HG03135 (cell line): ENCODE data around the gene ERCC5.

Experiments
- ATAC-seq: cut with Tn5 transposase; IDR thresholded peaks from one replicate; pipeline ENCODE4 v1.9.1; 2021; ENCODE audit warnings: mild to moderate bottlenecking, moderate library complexity; ENCODE audit not compliant: unreplicated experiment

The ERCC5 gene

DNA sequence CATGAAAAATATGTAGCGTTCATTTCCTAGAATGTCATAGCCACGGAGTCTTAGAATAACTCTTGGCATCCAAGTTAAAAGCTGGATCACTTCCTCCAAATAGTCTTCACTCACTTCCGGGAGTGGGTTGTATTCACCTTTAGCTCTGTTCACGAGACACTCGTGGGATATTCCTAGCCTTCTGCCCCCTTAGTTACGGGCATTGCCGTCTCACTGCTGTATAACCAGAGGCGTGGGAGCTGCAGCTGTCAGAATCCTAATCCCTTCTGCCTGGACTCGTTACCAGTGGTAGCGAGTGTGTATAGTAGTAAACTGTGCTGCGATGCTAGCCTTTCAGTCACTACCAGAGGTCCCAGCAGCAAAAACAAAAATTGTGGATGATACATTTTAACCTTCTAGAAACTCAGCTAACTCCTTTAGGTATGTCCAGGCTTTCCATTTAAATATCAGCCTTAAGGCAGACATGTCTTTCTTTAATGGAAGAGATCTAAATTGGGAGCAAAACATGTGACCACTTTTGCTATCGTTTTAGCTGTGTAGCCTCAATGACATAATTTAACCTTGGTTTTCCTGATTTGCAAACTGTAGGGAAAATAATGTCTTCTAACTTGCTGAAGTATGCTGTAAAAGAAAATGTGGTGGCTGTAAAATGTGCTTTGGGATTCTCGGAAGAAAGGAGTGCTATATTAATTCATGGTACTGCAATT is 34.1 kb downstream of the ERCC5 start:
- no peak for ATAC-seq

DNA sequence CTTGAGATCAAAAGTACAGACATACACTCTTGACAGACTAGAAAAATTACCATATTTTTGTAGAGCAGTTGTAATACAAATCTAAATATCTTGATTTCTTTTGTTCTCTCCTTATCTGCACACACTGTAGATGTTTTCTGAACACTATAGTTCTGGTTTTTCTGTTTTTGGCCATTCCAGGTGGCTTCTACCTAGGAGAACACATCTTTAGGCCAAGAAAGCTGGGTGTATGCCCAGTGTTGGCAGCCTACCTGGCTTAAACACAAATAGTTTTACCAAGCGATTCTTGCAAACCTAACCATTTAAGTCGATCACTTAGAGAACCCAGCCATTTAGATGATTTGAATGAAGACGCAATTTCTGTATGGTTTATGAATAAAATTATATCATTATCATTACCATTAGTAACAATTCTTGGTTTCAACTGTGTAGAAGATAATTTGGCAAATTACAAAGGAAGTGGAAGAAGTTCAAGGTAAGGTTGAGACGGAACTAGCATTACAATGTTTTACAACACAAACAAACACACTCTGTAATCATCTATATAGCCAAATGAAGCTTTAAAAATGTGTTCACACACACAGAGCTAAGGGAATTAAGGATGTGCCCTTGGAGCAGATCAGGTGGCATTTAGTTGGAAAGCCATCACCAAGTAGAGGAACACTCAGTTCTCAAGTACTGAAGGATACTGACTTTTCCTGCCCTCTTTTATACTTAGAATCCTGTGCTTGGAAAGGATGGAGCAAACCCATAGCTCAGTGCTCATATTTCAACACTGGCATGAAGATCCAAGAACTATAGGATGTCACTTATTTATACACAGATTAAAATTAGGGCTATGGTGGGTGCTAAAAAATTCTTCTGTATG is 36.2 kb downstream of the ERCC5 start:
- ATAC-seq = no peak

GRCh38 chr13:102892503-102892902 is 46.7 kb downstream of the ERCC5 start:
- no peak for ATAC-seq

GRCh38 chr13:102897371-102898138 is 51.7 kb downstream of the ERCC5 start:
- no peak for ATAC-seq

DNA sequence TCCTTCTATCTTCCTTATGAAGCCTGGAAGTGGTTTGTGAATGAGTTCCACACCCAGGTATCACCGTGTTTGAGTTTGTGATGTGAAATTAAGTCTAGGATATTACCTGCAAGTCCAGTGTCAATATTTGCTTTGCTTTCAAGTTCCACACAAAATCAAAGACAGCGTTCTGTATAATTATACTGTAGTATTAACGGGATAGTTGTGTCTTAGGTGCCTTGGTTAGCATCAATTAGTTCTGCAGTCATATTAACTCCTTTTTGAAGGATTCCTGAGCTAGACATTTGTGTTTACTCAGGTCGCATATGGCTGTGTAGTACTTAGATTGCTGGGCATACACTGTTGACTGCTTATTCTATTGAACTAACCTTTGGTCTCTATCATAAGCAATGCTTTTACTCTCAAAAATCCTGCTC is 54.4 kb downstream of the ERCC5 start:
- no peak for ATAC-seq

GRCh38 chr13:102901056-102901455 is 55.2 kb downstream of the ERCC5 start:
- ATAC-seq = no peak

DNA sequence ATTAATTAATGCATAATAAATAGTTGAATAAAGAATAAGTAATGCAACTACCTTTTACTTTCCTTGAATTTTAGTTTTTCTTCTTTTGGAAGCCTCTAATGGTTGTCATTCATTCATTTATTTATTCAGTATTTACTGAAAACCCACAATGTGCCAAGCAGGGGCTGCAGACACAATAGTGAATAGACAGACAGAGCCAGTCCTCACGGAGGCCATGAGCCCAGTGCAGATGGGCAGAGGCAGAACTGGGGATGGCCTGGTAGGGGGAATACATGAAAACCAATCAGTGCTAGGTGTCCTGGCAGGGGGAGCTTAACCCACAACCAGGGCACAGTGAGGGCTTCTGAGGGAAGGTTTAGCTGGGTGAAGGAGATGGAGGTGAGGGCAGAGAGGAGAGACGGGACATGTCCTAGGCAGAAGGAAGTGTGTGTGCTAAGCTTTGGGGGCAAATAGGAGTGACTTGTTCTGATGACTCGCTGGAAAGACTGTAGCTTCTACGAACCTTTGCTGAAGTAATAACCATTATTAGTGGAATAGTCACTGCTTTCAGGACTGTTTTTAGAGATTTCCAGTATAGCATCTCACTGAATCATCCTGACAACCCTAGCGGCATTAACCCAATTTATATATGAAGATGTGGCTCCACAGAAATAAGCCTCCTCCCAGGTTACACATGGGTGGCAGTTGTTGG is 55.9 kb downstream of the ERCC5 start:
- ATAC-seq = no peak

DNA sequence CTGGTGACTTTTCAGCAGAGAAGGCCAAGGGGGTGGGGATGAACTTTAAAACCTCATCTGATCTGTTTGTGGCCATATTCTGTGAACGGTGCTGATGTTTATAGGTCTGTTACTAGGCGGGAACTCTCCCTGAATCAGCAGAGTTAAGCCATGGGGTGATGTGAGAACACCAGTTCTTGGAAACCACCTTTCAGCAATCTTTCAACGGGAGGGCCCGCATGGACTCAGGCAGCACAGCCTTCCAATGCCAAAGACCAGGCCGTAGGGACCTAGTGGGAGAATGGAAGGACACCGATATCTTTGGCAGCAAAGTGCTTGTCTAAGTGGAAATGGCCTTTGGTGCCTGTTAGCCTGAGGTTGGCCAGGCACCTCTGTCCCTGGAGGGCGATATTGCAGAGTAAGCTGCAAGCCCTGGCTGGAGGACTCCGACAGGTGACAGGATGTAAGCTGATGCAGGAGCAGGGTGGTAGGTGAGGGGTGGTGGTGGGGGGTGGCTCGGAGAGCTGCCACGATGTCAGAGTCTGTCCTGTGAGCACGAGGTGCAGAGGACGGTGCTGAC is 57.0 kb downstream of the ERCC5 start:
- ATAC-seq = no peak

- ATAC-seq = no peak
These were observed 58.0 kb downstream of the ERCC5 start for GRCh38 chr13:102903659-102904407.

DNA sequence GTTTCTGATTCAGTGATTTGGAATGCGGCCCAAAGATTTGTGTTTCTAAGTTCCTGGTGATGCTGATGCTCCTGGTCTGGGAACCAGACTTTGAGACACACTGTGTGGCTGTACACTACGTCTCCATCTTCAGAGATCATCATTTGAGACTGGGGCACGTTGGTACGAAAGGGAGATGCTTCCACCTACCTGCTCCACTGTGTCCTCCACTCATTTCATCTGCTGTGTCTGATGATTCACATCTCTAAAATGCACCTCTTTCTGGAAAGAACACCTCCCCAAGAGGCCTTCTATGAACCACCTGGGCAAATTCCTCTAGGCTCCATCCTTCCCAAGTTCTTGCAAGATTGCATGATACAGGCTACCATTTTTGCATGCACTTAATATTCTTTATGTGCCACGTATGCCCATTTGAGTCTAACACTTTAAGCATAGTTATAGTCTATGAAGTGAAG is 58.6 kb downstream of the ERCC5 start:
- no peak for ATAC-seq

GRCh38 chr13:102905905-102906771 is 60.3 kb downstream of the ERCC5 start:
- no peak for ATAC-seq

GRCh38 chr13:102907016-102907756 is 61.4 kb downstream of the ERCC5 start:
- ATAC-seq = no peak

- ATAC-seq = no peak
These were observed 62.2 kb downstream of the ERCC5 start for GRCh38 chr13:102907886-102908515.

DNA sequence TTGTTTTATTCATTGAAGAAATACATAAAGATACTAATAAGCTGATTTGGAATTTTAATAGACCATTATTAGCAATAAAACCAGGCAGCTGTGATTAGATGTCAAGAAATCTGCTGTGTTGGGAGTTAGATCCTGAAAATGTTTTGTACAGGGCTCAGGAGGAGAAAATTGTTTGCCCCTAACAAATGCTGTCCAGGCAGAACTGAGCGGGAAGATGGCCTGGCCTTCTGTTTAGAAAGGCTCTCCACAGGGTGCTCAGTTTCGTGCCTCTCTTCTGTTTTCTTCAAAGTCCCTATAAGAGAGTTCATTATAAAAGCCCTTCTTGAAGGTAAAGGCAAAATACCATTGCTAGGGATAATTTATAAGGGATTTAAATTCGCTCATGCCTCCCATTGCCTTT is 64.1 kb downstream of the ERCC5 start:
- ATAC-seq = no peak

DNA sequence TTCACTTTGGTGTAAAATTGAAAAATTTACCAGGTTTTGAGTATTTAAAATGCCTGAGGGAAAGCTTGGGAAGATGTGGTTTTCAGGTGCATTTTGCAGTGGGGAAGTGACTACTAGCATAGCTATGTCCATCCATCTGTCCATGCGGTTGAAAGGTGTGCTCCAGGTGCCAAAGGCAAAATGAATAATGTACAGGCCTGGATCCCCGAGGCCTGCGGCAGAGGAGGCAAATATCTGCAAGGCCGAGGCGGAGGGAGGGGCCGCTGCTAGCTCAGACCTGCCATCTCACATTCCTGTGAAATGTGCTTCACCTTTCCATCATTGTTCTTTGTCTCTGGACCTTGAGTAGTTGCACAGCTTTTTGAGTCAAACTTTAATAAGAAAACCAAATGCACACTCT is 65.5 kb downstream of the ERCC5 start:
- ATAC-seq = no peak

DNA sequence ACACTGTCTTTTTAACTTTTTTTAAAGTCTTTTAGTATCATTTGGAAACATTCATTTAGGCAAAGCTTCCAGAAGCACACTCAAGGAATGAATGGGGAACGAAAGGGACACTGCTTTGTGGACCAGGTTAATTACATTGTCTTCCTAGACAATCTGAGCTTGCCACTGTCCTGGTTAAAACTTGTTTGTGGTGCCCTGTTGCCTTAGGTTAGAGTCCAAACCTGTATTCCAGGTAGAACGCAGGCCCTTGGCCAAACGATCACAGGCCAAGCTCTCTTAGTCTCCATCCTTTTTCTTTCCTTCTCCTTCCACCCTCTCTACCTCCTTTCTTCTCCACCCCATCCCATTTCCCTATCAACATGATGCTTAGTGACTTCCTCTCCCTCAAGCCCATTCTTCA is 66.8 kb downstream of the ERCC5 start:
- no peak for ATAC-seq

GRCh38 chr13:102913914-102914313 is 68.1 kb downstream of the ERCC5 start:
- ATAC-seq = no peak
